Epithelial cell of proximal tubule (primary cell): ENCODE measurements around the gene KIAA1614. TPM values are rescaled to one million over a fixed set of nuclear protein-coding genes. Genes with fewer than 3 reads are reported as not detected.

Experiments
- DNase-seq: peaks from one replicate; pipeline ENCODE4 v3.0.0-alpha.2; 2011; ENCODE audit warnings: low read depth
- H3K4me3 ChIP-seq: 2 replicates; pipeline ENCODE4 v1.5.1; 2011; ENCODE audit warnings: low read depth, mild to moderate bottlenecking, low read length
- CTCF ChIP-seq: conservative IDR thresholded peaks from 2 replicates; pipeline ENCODE4 v1.5.1; 2012; ENCODE audit warnings: low read depth, mild to moderate bottlenecking, low read length
- total RNA-seq: library from RNA; depleted of rRNA; stranded (reverse); fragments of >200 nt; gene quantifications from 2 replicates; pipeline ENCODE4 v1.2.3, GENCODE V29; 2015

Gene KIAA1614
- total RNA-seq, 1 donor from 2014 or later = 5.1 TPM

- no peak for TF ChIP-seq CTCF
- no peak for DNase-seq
- H3K4me3 ChIP-seq = no peak overlapping the region
Observed at GRCh38 chr1:180976732-180977357, 64.1 kb downstream of the KIAA1614 start.

DNA sequence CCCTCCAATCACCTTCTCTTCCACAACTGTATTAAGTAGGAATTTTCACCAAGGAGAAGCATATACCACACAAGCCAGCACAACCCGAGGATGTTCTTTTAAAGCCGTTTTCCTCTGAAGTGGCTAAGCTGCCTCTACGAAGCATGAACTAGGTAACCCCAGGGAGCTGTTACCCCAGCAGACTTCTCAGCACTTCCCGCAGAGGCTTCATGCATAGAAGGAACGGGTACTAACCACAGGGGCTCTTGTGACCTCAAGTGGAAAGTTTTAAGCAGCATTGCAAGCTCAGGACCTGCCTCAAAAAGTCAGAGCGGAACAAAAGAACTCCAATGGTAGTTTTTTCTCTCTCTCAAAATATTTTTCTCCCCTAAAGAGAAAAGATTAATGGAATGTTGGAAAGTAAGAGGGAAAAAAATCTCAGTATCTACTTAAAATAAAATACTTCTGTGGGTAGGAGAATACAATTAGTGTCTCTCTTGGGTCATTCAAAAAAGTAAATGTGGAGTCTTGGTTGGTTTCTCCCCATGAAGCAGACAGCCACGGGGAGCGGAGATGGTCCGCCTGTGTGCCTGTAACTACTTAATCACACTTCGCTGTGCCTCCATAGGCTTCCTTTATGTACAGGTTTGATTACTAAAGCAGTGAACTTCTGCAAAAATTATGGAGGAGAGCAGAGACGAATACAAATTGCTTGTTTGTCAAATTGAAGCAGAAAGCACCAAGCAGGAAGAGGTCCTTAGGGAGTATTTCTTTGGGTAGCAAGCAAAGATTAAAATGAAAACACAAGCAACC, 69.1 kb downstream of the KIAA1614 start:
- no peak overlapping the region for H3K4me3 ChIP-seq
- no peak for TF ChIP-seq CTCF
- no peak for DNase-seq

GRCh38 chr1:180982422-180982821, 69.7 kb downstream of the KIAA1614 start:
- no peak overlapping the region for H3K4me3 ChIP-seq
- no peak for DNase-seq
- TF ChIP-seq CTCF = no peak

GRCh38 chr1:180988253-180988752, 75.6 kb downstream of the KIAA1614 start:
- peak; percentile 55 for DNase-seq

GRCh38 chr1:180994262-180994661, 81.6 kb downstream of the KIAA1614 start:
- H3K4me3 ChIP-seq = no peak overlapping the region
- TF ChIP-seq CTCF = no peak
- DNase-seq = no peak

More at GRCh38 chr1:180988253-180988752, 75.6 kb downstream of the KIAA1614 start:
- H3K4me3 ChIP-seq = no peak overlapping the region
- no peak for TF ChIP-seq CTCF

DNA sequence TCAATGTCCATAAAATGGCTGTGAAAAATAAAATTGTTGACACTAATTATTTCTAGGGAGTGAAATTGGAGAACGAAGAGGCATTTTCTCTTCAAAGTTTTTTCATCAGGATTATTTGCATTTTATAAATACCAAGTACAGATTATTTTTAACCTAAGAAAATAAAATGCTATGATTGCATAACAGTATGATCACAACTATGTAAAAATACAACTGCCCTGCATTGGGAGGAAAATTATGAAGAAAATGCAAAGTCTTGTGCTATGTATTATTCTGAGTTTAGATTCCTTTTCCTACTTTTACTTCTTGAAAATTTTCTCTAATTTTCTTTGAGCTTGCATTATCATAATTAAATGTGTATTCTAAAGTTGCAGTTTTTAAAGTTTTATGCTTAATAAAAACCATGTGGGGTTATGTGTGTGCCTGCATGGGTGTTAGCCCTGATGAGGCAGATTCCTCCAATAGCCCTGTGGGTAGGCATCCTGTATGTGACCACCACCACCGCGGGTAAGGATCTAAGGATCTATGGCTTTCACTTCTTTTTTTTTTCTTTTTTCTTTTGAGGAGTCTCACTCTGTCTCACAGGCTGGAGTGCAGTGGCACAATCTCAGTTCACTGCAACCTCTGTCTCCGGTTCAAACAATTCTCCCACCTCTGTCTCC, 85.3 kb downstream of the KIAA1614 start:
- TF ChIP-seq CTCF = no peak
- no peak overlapping the region for H3K4me3 ChIP-seq
- DNase-seq = no peak

Other genes starting within 250 kb of the KIAA1614 start
- gene STX6, start 110.0 kb downstream of the KIAA1614 start, total RNA-seq = 13.0 and 19.7 TPM in 2 replicates
- gene MR1, start 121.1 kb downstream of the KIAA1614 start, total RNA-seq = 0.29 and 0.87 TPM in 2 replicates
- gene IER5, start 175.8 kb downstream of the KIAA1614 start, total RNA-seq = 20.5 and 43.0 TPM in 2 replicates